ENCODE data around the gene GATAD1. TPM values are rescaled to one million over a fixed set of nuclear protein-coding genes. Genes with fewer than 3 reads are reported as not detected.

Gene GATAD1
- polyA plus RNA-seq, 1 of the 3 experiments (the other 2 are of a cell fraction), result 30.6 TPM

- Histone ChIP-seq H3K36me3 (replicated peaks in 1 of 2; ENCODE audit: control insufficient read depth in 1 of 2, insufficient read depth in 2 of 2, low read length in 1 of 2) (peaks cover 41 to 48% of the 10 kb centered on the region in 2 experiments), H4K20me1 (ENCODE audit: insufficient read depth) (no peaks in the 10 kb centered on the region), H3K9me3 (no peaks in the 10 kb centered on the region), H3K9ac (no peak overlapping the region), H3K79me2 (ENCODE audit: insufficient read depth) (no peaks in the 10 kb centered on the region), H3K4me3 (ENCODE audit: low read depth in 2 of 2, low read length in 1 of 2) (no peak overlapping the region), H3K4me1 (ENCODE audit: control insufficient read depth in 1 of 2, insufficient read depth in 2 of 2, low read depth in 1 of 2, low read length in 1 of 2) (no peaks in the 10 kb centered on the region), H3F3A (replicated peaks; ENCODE audit: insufficient read depth) (peaks cover 6% of the 10 kb centered on the region), H3K9me2 (no peaks in the 10 kb centered on the region; the same call in 1 of the 2 replicates), H3K27me3 (ENCODE audit: insufficient read depth) (no peaks in the 10 kb centered on the region), H3K27ac (ENCODE audit: low read depth in 2 of 2, low read length in 1 of 2) (no peak overlapping the region), H2AFZ (ENCODE audit: low read depth) (no peak overlapping the region), H3K4me2 (no peak overlapping the region)
- ChIA-PET POLR2A (no interaction called here), CTCF (interaction anchor here (0.9 kb wide), 1 partner anchor 13 kb away, joined by 3 read pairs; no protein-coding TSS in a partner anchor)
- no peak for DNase-seq
- no peak for TF ChIP-seq FOSL2 (IDR thresholded peaks at IDR 0.05; ENCODE audit: borderline replicate concordance, low read depth)
- TF ChIP-seq FOXM1 (IDR thresholded peaks at IDR 0.05; ENCODE audit: low read depth), result no peak
- no peak for TF ChIP-seq PBX3 (IDR thresholded peaks at IDR 0.05)
- TF ChIP-seq EP300 (IDR thresholded peaks at IDR 0.05; ENCODE audit: borderline replicate concordance in 1 of 2, low read depth in 1 of 2, low read length in 1 of 2), result no peak
- no peak for TF ChIP-seq MAX (IDR thresholded peaks at IDR 0.05; ENCODE audit: low read depth)
- TF ChIP-seq RAD21 (IDR thresholded peaks at IDR 0.05; ENCODE audit: low read length), result no peak
- TF ChIP-seq EZH2phosphoT487 (IDR thresholded peaks at IDR 0.05; ENCODE audit: borderline replicate concordance, low read depth), result no peak
- no peak for TF ChIP-seq RXRA (IDR thresholded peaks at IDR 0.05; ENCODE audit: borderline replicate concordance, low read depth)
- TF ChIP-seq USF2 (IDR thresholded peaks at IDR 0.05; ENCODE audit: borderline replicate concordance, low read depth, low read length), result no peak
- TF ChIP-seq USF1 (IDR thresholded peaks at IDR 0.05; ENCODE audit: borderline replicate concordance, low read depth), result no peak
- TF ChIP-seq CHD2 (IDR thresholded peaks at IDR 0.05; ENCODE audit: low read length, partially characterized antibody), result no peak
- WGBS (ENCODE audit: low lambda C conversion rate), result 91% methylated on average over 2 of the region's 2 CpGs
These were observed 38.1 kb downstream of the GATAD1 start for GRCh38 chr7:92485267-92485892.

DNA sequence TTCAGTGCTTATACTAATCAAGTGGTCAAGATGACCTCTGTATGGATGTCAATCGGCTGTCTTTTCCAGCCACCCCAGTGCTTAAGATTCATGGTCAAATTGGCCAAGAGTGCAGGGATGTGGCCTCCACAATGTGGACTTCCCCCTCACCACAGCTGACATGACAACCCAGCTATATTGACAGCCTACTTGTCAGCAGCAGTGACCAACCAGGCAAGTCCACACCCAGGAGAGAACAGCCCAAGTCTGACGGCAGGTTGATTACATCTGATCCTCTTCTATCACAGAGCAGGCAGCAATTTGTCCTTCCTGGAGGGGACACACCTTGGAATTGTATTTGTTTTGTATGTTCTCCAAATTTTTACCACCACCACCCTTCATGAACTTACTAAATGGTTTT, 38.7 kb downstream of the GATAD1 start:
- Histone ChIP-seq H4K20me1 (ENCODE audit: insufficient read depth) (no peaks in the 10 kb centered on the region), H3F3A (replicated peaks; ENCODE audit: insufficient read depth) (peaks cover 6% of the 10 kb centered on the region), H3K79me2 (ENCODE audit: insufficient read depth) (no peaks in the 10 kb centered on the region), H3K27me3 (ENCODE audit: insufficient read depth) (no peaks in the 10 kb centered on the region), H3K9me3 (no peaks in the 10 kb centered on the region), H3K36me3 (replicated peaks in 1 of 2; ENCODE audit: control insufficient read depth in 1 of 2, insufficient read depth in 2 of 2, low read length in 1 of 2) (peaks cover 47 to 53% of the 10 kb centered on the region in 2 experiments), H3K4me2 (no peak overlapping the region), H3K9me2 (no peaks in the 10 kb centered on the region; the same call in 1 of the 2 replicates), H3K4me3 (ENCODE audit: low read depth in 2 of 2, low read length in 1 of 2) (no peak overlapping the region), H3K27ac (ENCODE audit: low read depth in 2 of 2, low read length in 1 of 2) (no peak overlapping the region; a peak in 1 of 4 replicates), H3K4me1 (ENCODE audit: control insufficient read depth in 1 of 2, insufficient read depth in 2 of 2, low read depth in 1 of 2, low read length in 1 of 2) (no peaks in the 10 kb centered on the region), H2AFZ (ENCODE audit: low read depth) (no peak overlapping the region), H3K9ac (no peak overlapping the region)
- 92% methylated on average over 2 of the region's 2 CpGs for WGBS (ENCODE audit: low lambda C conversion rate)
- ChIA-PET CTCF (interaction anchor here (0.9 kb wide), 1 partner anchor 12 kb away, joined by 3 read pairs; no protein-coding TSS in a partner anchor), POLR2A (no interaction called here)
- no peak for DNase-seq
- no peak for TF ChIP-seq EZH2phosphoT487 (IDR thresholded peaks at IDR 0.05; ENCODE audit: borderline replicate concordance, low read depth)
- no peak for TF ChIP-seq MAX (IDR thresholded peaks at IDR 0.05; ENCODE audit: low read depth)
- no peak for TF ChIP-seq NFIC (IDR thresholded peaks at IDR 0.05; ENCODE audit: borderline replicate concordance)
- TF ChIP-seq CHD2 (IDR thresholded peaks at IDR 0.05; ENCODE audit: low read length, partially characterized antibody), result no peak
- TF ChIP-seq POLR2AphosphoS5 (IDR thresholded peaks at IDR 0.05; ENCODE audit: low read depth, low read length), result no peak
- TF ChIP-seq EP300 (IDR thresholded peaks at IDR 0.05; ENCODE audit: borderline replicate concordance in 1 of 2, low read depth in 1 of 2, low read length in 1 of 2), result no peak
- TF ChIP-seq SMC3 (IDR thresholded peaks at IDR 0.05; ENCODE audit: low read depth, low read length), result no peak
- TF ChIP-seq GATA2 (CRISPR knock-in tag; IDR thresholded peaks at IDR 0.05), result no peak
- no peak for TF ChIP-seq USF2 (IDR thresholded peaks at IDR 0.05; ENCODE audit: borderline replicate concordance, low read depth, low read length)
- TF ChIP-seq RXRA (IDR thresholded peaks at IDR 0.05; ENCODE audit: borderline replicate concordance, low read depth), result no peak
- TF ChIP-seq JUND (IDR thresholded peaks at IDR 0.05), result no peak
- TF ChIP-seq MEF2A (IDR thresholded peaks at IDR 0.05; ENCODE audit: borderline replicate concordance, low read depth), result no peak
- no peak for TF ChIP-seq ELF1 (IDR thresholded peaks at IDR 0.05)

All from SK-N-SH (cell line).